ENCODE data around the gene GRIK3. TPM values are rescaled to one million over a fixed set of nuclear protein-coding genes. Genes with fewer than 3 reads are reported as not detected.

GRIK3 gene
- total RNA-seq, 1 donor from 2014 or later: not detected

- H3K9me3 Mint-ChIP-seq: no peaks in the 10 kb centered on the region
- DNase-seq (ENCODE audit: low spot score): no peak
- H3K27me3 Mint-ChIP-seq (ENCODE audit: insufficient read depth): peaks cover 2% of the 10 kb centered on the region
- no peaks in the 10 kb centered on the region for H3K4me1 Mint-ChIP-seq (ENCODE audit: low read depth)
- intact Hi-C loops (cut with micrococcal nuclease): no loop called here
- H3K36me3 Mint-ChIP-seq (ENCODE audit: low read depth): no peaks in the 10 kb centered on the region
- no peak overlapping the region for H3K27ac Mint-ChIP-seq
- no peak overlapping the region for H3K4me3 Mint-ChIP-seq
These were observed 13.6 kb downstream of the GRIK3 start for GRCh38 chr1:37020653-37021277.

GRCh38 chr1:37018510-37018909 is 15.8 kb downstream of the GRIK3 start:
- H3K27me3 Mint-ChIP-seq (ENCODE audit: insufficient read depth): peaks cover 4% of the 10 kb centered on the region
- no peaks in the 10 kb centered on the region for H3K36me3 Mint-ChIP-seq (ENCODE audit: low read depth)
- intact Hi-C loops (cut with micrococcal nuclease): no loop called here

GRCh38 chr1:37017720-37018119 is 16.6 kb downstream of the GRIK3 start:
- Mint-ChIP-seq H3K9me3 (no peaks in the 10 kb centered on the region), H3K27me3 (ENCODE audit: insufficient read depth) (peaks cover 2% of the 10 kb centered on the region), H3K4me3 (no peak overlapping the region), H3K36me3 (ENCODE audit: low read depth) (no peaks in the 10 kb centered on the region), H3K27ac (no peak overlapping the region), H3K4me1 (ENCODE audit: low read depth) (no peaks in the 10 kb centered on the region)
- intact Hi-C loops (cut with micrococcal nuclease): no loop called here
- DNase-seq (ENCODE audit: low spot score): no peak

More at GRCh38 chr1:37018510-37018909, 15.8 kb downstream of the GRIK3 start:
- DNase-seq (ENCODE audit: low spot score): no peak
- Mint-ChIP-seq H3K9me3 (no peaks in the 10 kb centered on the region), H3K27ac (no peak overlapping the region), H3K4me3 (no peak overlapping the region), H3K4me1 (ENCODE audit: low read depth) (no peaks in the 10 kb centered on the region)

- Mint-ChIP-seq H3K36me3 (ENCODE audit: low read depth) (no peaks in the 10 kb centered on the region), H3K4me1 (ENCODE audit: low read depth) (no peaks in the 10 kb centered on the region), H3K27me3 (ENCODE audit: insufficient read depth) (peaks cover 2% of the 10 kb centered on the region), H3K9me3 (no peaks in the 10 kb centered on the region), H3K4me3 (no peak overlapping the region), H3K27ac (no peak overlapping the region)
- DNase-seq (ENCODE audit: low spot score): no peak
- intact Hi-C loops (cut with micrococcal nuclease): no loop called here
These were observed 18.2 kb downstream of the GRIK3 start for GRCh38 chr1:37016121-37016520.

GRCh38 chr1:37015713-37016112 is 18.6 kb downstream of the GRIK3 start:
- Mint-ChIP-seq H3K27me3 (ENCODE audit: insufficient read depth) (peaks cover 2% of the 10 kb centered on the region), H3K4me3 (no peak overlapping the region), H3K9me3 (no peaks in the 10 kb centered on the region), H3K4me1 (ENCODE audit: low read depth) (no peaks in the 10 kb centered on the region), H3K27ac (no peak overlapping the region), H3K36me3 (ENCODE audit: low read depth) (no peaks in the 10 kb centered on the region)
- no peak for DNase-seq (ENCODE audit: low spot score)
- intact Hi-C loops (cut with micrococcal nuclease): no loop called here

- Mint-ChIP-seq H3K9me3 (no peaks in the 10 kb centered on the region), H3K4me3 (no peak overlapping the region), H3K4me1 (ENCODE audit: low read depth) (no peaks in the 10 kb centered on the region), H3K36me3 (ENCODE audit: low read depth) (no peaks in the 10 kb centered on the region), H3K27ac (no peak overlapping the region), H3K27me3 (ENCODE audit: insufficient read depth) (peaks cover 2% of the 10 kb centered on the region)
- intact Hi-C loops (cut with micrococcal nuclease): no loop called here
- no peak for DNase-seq (ENCODE audit: low spot score)
These were observed 22.1 kb downstream of the GRIK3 start for GRCh38 chr1:37012226-37012625.

- Mint-ChIP-seq H3K36me3 (ENCODE audit: low read depth) (no peaks in the 10 kb centered on the region), H3K9me3 (no peaks in the 10 kb centered on the region), H3K27me3 (ENCODE audit: insufficient read depth) (peaks cover 2% of the 10 kb centered on the region), H3K27ac (no peak overlapping the region), H3K4me3 (no peak overlapping the region), H3K4me1 (ENCODE audit: low read depth) (no peaks in the 10 kb centered on the region)
- intact Hi-C loops (cut with micrococcal nuclease): no loop called here
- DNase-seq (ENCODE audit: low spot score): no peak
These were observed 24.3 kb downstream of the GRIK3 start for GRCh38 chr1:37010011-37010410.

GRCh38 chr1:37009521-37009920 is 24.8 kb downstream of the GRIK3 start:
- Mint-ChIP-seq H3K9me3 (no peaks in the 10 kb centered on the region), H3K4me1 (ENCODE audit: low read depth) (no peaks in the 10 kb centered on the region), H3K36me3 (ENCODE audit: low read depth) (no peaks in the 10 kb centered on the region), H3K27ac (no peak overlapping the region), H3K27me3 (ENCODE audit: insufficient read depth) (no peaks in the 10 kb centered on the region), H3K4me3 (no peak overlapping the region)
- no peak for DNase-seq (ENCODE audit: low spot score)
- intact Hi-C loops (cut with micrococcal nuclease): no loop called here

GRCh38 chr1:37006132-37006868 is 28.0 kb downstream of the GRIK3 start:
- DNase-seq (ENCODE audit: low spot score): no peak
- no peak overlapping the region for H3K27ac Mint-ChIP-seq
- intact Hi-C loops (cut with micrococcal nuclease): no loop called here
- no peaks in the 10 kb centered on the region for H3K4me1 Mint-ChIP-seq (ENCODE audit: low read depth)
- H3K27me3 Mint-ChIP-seq (ENCODE audit: insufficient read depth): peaks cover 8% of the 10 kb centered on the region
- no peaks in the 10 kb centered on the region for H3K9me3 Mint-ChIP-seq
- H3K36me3 Mint-ChIP-seq (ENCODE audit: low read depth): no peaks in the 10 kb centered on the region
- H3K4me3 Mint-ChIP-seq: no peak overlapping the region

GRCh38 chr1:37002898-37003297 is 31.4 kb downstream of the GRIK3 start:
- no peaks in the 10 kb centered on the region for H3K9me3 Mint-ChIP-seq
- H3K27ac Mint-ChIP-seq: no peak overlapping the region
- H3K4me3 Mint-ChIP-seq: no peak overlapping the region
- no peak for DNase-seq (ENCODE audit: low spot score)
- H3K4me1 Mint-ChIP-seq (ENCODE audit: low read depth): no peaks in the 10 kb centered on the region
- H3K27me3 Mint-ChIP-seq (ENCODE audit: insufficient read depth): peaks cover 8% of the 10 kb centered on the region
- intact Hi-C loops (cut with micrococcal nuclease): no loop called here
- H3K36me3 Mint-ChIP-seq (ENCODE audit: low read depth): no peaks in the 10 kb centered on the region

- H3K36me3 Mint-ChIP-seq (ENCODE audit: low read depth): no peaks in the 10 kb centered on the region
- H3K27me3 Mint-ChIP-seq (ENCODE audit: insufficient read depth): peaks cover 8% of the 10 kb centered on the region
- H3K27ac Mint-ChIP-seq: no peak overlapping the region
- no peak for DNase-seq (ENCODE audit: low spot score)
- H3K4me1 Mint-ChIP-seq (ENCODE audit: low read depth): no peaks in the 10 kb centered on the region
- no peaks in the 10 kb centered on the region for H3K9me3 Mint-ChIP-seq
- H3K4me3 Mint-ChIP-seq: no peak overlapping the region
- intact Hi-C loops (cut with micrococcal nuclease): no loop called here
These were observed 32.6 kb downstream of the GRIK3 start for GRCh38 chr1:37001703-37002102.

GRCh38 chr1:36996106-36996505 is 38.2 kb downstream of the GRIK3 start:
- Mint-ChIP-seq H3K4me3 (no peak overlapping the region), H3K4me1 (ENCODE audit: low read depth) (no peaks in the 10 kb centered on the region), H3K9me3 (no peaks in the 10 kb centered on the region), H3K27me3 (ENCODE audit: insufficient read depth) (peaks cover 3% of the 10 kb centered on the region), H3K36me3 (ENCODE audit: low read depth) (no peaks in the 10 kb centered on the region), H3K27ac (no peak overlapping the region)
- DNase-seq (ENCODE audit: low spot score): no peak
- intact Hi-C loops (cut with micrococcal nuclease): no loop called here

GRCh38 chr1:36994868-36995267 is 39.4 kb downstream of the GRIK3 start:
- Mint-ChIP-seq H3K9me3 (no peaks in the 10 kb centered on the region), H3K4me1 (ENCODE audit: low read depth) (no peaks in the 10 kb centered on the region), H3K4me3 (no peak overlapping the region), H3K27me3 (ENCODE audit: insufficient read depth) (peaks cover 3% of the 10 kb centered on the region), H3K27ac (no peak overlapping the region), H3K36me3 (ENCODE audit: low read depth) (no peaks in the 10 kb centered on the region)
- DNase-seq (ENCODE audit: low spot score): no peak
- intact Hi-C loops (cut with micrococcal nuclease): no loop called here

Measured in activated T-helper 1 cell treated with anti-CD3 and anti-CD28 coated beads, Interleukin-12 subunit alpha, Interleukin-12 subunit beta, Interleukin-2, Interleukin-4 antibody, amounts not matched to agents 30 ng/mL and 10 ng/mL and 1 ng/mL, durations not matched to agents 14 hours and 24 hours and 36 hours (primary cell).